Measurements from ENCODE around the gene OR10J1.
"Not testable (repeated sequence)": the region's sequence is repeated elsewhere in the genome, so short reads cannot be mapped to it uniquely, and the experiment has no call there.

OR10J1 gene

DNA sequence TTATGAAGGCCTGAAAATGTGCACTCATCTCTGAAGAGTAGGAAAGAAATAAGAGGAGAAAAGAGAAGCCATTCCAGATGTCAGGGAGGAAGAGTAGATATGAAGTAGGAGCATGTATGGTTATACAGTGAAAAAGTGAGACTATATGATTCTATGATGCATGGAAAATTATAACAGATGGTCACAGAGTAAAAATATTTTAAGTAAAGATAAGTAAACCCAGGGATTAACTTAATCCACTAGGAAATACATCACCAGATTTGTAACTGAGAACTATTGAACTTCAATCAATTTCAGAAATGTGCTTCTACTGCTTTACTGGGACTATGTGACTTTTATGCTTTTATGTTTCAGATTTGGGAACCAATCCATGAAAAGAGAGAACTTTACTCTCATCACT, at the start of gene OR10J1:
Gene OR10J1 (plus strand): TSS at position 301 of the 400 bp plus-strand sequence. CDS start 70 bp downstream, at position 371.
- no peak for DNase-seq (ENCODE audit: low read depth in 3 of 3, low spot score in 1 of 3)

- DNase-seq (ENCODE audit: low read depth in 3 of 3, low spot score in 1 of 3), result no peak
These were observed 32.7 kb upstream of the OR10J1 start for GRCh38 chr1:159406821-159407220.

- DNase-seq (ENCODE audit: low read depth in 3 of 3, low spot score in 1 of 3), result no peak
These were observed 30.6 kb upstream of the OR10J1 start for GRCh38 chr1:159408862-159409400.

DNA sequence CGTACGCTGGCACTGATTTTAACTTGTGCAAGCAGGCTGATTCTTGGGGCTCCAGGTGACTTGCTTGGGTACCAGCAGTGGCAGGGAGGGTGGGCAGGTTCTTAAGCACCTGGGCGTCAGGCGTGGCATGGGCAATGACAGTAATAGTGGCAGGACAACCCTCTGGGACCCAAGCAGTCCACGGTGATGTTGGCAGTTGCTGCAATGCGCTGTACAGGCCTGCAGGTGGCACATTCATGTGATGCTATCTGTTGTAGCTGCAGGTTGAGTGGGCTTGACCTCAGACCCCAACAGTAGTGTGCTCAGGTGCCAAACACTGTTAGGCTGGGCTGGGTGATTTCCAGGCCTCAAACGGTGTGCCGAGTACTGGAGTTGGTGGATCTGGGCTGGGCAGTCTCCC, 17.7 kb upstream of the OR10J1 start:
- no peak for DNase-seq (ENCODE audit: low read depth in 3 of 3, low spot score in 1 of 3)

DNA sequence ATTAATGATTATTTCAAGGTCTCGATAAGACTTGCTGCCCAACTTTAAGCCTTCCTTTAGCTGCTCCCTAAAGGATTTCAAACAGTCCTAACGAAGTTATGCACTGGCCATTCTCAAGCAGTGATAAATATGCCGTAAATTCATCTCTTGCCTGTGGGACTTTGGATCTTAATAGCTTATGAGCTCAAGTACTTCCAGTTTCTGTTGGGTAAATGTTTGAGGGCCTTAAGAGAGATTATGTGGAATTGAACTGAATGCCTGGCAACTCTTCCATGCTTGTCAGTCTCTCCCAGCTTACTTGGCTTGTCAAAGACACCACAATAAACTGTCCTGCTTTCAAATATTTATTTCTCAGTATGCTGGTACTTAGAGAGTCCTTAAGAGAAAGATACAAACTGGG, 11.0 kb upstream of the OR10J1 start:
- no peak for DNase-seq (ENCODE audit: low read depth in 3 of 3, low spot score in 1 of 3)

DNA sequence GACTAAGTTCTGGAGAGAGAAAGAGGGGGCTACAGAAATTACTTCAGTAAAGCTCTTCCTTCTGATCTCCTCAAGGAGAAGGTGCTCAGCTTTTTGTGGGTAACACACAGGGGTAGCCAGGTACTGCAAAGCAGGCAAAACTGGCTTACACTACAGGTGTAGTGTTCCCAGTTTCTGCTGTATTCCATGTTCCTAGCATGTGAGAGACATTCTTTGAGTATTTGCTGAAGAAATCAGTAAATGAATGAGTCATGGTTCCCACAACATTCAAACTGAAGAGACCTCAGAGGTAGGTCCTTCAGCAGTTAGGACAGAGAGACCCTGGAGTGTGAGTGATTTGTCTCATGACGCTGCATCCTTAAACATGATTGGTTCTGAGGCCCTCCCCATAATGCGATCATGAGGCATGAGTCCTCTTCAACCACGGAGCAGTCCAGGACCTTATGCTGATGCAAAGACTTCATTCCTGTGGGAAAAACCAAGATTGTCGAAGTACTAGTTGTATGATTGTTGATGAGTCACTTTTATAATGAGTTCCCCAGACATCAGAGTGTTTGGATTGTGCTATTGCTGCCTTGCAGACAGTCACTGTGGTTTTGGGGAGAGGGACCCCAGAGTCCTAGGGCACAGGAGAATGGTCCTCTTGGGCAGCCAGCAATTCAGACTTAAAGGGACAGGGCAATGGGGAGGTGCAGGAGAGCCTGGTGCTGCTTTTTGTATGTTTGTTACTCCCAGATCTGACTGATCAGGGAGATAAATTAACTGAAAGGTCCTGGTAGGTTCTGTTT, 10.3 kb upstream of the OR10J1 start:
- DNase-seq (ENCODE audit: low read depth in 3 of 3, low spot score in 1 of 3), result no peak

DNA sequence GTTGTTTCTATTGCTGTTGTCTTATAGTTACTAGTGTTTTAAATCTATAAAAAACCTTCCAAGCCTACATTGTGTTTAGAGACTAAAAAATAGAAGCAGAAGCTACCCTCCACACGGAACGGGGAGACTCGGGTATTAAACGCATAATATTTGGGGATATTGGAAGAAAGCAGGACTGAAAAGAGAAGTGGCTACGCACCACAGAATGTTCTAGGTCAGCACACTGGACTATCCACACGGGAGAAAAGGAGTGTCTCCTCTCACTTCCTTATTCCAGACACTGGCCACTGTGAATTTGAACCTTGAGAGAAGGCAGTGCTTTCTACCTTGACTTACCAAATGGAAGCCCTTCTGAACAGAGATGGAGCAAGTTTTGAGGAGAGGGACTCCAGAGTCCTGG, 8.5 kb upstream of the OR10J1 start:
- no peak for DNase-seq (ENCODE audit: low read depth in 3 of 3, low spot score in 1 of 3)

GRCh38 chr1:159431904-159432303, 7.6 kb upstream of the OR10J1 start, which contains the start of gene OR10J4:
OR10J4 (plus strand) TSS chr1:159432204.
- no peak for DNase-seq (ENCODE audit: low read depth in 3 of 3, low spot score in 1 of 3)

DNA sequence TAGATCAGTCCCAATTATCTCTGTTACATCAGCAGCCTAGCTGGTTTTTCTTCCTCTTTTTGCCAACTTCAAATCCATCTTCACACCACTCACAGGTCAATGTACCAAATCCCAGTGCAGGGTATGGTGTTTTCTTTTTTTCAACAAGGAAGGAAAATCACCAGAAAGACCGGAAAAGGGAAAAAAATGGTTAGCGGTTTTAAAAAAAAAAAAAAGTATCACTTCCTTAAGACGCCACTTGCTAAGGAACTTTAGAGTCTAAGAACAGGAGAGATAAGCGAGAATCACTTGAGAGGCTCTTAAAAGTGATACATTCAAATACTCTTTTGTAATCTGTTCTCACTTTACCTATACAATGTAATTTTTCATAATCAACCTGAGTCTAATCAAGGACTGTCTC, 3.1 kb upstream of the OR10J1 start:
- DNase-seq (ENCODE audit: low read depth in 3 of 3, low spot score in 1 of 3), result no peak

DNA sequence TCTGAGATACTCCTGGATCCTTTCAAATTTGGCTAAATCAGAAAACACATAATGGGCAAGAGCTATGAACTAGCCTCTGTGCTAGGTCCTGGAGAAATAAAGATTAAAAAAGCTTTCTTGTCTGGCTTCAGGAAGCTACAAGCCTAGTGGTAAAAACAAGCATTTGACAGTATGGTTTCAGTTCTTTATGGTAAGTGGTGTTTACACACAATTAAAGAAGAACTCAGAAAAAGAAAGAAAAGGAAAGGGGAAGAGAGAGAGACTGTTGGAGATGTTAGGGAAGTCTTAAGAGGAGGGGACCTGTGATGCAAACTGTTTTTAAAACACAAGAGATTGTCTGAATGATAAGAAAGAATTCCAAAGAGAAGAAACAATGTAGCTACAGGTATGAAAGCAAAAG, 1.8 kb downstream of the OR10J1 start:
- no peak for DNase-seq (ENCODE audit: low read depth in 3 of 3, low spot score in 1 of 3)

GRCh38 chr1:159442428-159442827, 2.9 kb downstream of the OR10J1 start:
- DNase-seq (ENCODE audit: low read depth in 3 of 3, low spot score in 1 of 3), result no peak

- no peak for DNase-seq (ENCODE audit: low read depth in 3 of 3, low spot score in 1 of 3)
These were observed 3.7 kb downstream of the OR10J1 start for GRCh38 chr1:159443066-159443750.

DNA sequence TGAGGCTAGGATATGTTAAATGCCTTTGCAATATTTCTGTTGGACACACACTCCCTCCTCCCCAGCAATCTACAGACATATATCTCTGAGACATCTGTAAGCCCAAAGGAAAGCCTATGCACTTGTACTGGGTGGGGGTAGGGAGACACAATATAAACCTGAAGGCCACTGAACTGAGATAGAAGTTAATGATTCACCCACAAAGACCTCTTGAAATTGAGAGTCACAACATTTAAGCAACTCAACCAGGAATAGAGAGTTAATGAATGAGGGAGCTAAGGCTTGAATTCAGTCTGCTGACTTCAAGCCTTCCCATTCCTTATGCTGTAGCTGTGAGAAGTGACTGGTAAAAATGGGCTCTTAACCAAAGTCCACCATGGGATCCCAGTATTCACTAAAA, 5.0 kb downstream of the OR10J1 start:
- no peak for DNase-seq (ENCODE audit: low read depth in 3 of 3, low spot score in 1 of 3)

DNA sequence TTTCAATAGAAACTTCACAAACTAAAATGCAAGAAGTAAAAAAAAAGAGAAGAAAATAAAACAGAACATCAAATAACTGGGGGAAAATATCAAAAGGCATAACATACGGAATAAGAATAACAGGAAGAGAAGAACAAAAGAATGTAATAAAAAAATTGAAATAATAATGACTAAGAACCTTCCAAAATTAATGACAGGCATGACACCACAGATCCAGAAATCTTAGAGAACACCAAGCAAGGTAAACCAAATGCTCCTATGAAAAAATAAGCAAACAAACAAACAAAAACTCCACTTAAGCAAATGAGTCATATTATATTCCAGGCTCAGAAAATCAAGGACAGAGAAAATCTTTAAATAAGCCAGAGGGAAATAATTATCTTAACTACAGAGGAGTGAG, 8.7 kb downstream of the OR10J1 start:
- no peak for DNase-seq (ENCODE audit: low read depth in 3 of 3, low spot score in 1 of 3)

DNA sequence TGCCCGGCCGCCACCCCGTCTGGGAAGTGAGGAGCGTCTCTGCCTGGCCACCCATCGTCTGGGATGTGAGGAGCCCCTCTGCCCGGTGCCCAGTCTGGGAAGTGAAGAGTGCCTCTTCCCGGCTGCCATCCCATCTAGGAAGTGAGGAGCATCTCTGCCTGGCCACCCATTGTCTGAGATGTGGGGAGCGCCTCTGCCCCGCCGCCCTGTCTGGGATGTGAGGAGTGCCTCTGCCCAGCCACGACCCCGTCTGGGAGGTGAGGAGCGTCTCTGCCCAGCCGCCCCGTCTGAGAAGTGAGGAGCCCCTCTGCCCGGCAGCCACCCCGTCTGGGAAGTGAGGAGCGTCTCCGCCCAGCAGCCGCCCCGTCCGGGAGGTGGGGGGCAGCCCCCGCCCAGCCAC, 10.1 kb downstream of the OR10J1 start:
- not testable (repeated sequence) for DNase-seq (ENCODE audit: low read depth in 3 of 3, low spot score in 1 of 3)

- DNase-seq (ENCODE audit: low read depth in 3 of 3, low spot score in 1 of 3), result no peak
These were observed 20.0 kb downstream of the OR10J1 start for GRCh38 chr1:159459551-159459950.

DNA sequence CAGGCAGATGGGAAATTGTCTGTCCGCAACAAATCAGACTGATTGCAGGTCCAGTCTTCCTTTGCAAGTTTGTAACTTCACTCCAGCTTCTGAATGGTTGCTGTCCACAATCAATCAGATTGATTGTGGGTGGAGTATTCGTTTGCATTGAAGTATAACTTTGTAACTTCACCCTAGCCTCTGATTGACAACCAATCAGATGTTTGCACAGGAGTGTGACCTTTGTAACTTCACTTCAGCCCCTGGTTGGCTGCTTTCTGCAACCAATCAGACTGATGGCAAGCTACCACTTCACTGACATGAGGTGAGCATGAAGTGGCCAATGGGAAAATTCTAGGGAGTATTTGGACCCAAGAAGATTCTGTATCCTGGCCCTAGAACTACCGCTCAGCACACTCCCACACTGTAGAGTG, 25.7 kb downstream of the OR10J1 start:
- no peak for DNase-seq (ENCODE audit: low read depth in 3 of 3, low spot score in 1 of 3)

DNA sequence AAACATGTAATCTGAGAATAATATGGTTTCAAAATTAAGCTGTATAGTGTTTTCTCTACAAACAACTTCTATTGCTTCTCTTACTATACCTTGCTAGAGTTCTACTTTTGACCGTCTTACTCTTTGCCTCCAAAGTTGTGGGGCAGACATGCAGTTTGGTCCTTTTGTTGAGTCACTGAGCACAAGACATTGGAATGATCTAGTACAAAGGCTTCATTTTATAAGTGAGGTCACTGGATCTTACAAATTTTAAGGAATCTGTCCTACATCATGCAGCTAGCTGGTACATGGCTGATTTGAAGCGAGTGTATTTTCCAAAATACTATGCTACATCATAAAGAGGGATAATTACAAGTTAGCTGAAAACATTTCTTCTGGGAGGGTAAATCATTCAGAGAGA, 28.8 kb downstream of the OR10J1 start:
- DNase-seq (ENCODE audit: low read depth in 3 of 3, low spot score in 1 of 3), result no peak

- no peak for DNase-seq (ENCODE audit: low read depth in 3 of 3, low spot score in 1 of 3)
These were observed 30.5 kb downstream of the OR10J1 start for GRCh38 chr1:159469921-159470533.

GRCh38 chr1:159473335-159473734, 33.8 kb downstream of the OR10J1 start:
- DNase-seq (ENCODE audit: low read depth in 3 of 3, low spot score in 1 of 3), result no peak

GRCh38 chr1:159474926-159475325, 35.4 kb downstream of the OR10J1 start:
- no peak for DNase-seq (ENCODE audit: low read depth in 3 of 3, low spot score in 1 of 3)

GRCh38 chr1:159483501-159483900, 44.0 kb downstream of the OR10J1 start:
- no peak for DNase-seq (ENCODE audit: low read depth in 3 of 3, low spot score in 1 of 3)

All from stimulated activated CD4-positive, alpha-beta T cell treated with anti-CD3 and anti-CD28 coated beads, TNF-alpha, amount 100 ng/mL, for 1 hour (primary cell).